ENCODE results near the gene RGS8.

- no peak for TF ChIP-seq CTCF (conservative IDR thresholded peaks at IDR 0.05)
- TF ChIP-seq ZFX (IDR thresholded peaks at IDR 0.05): no peak
Measured at GRCh38 chr1:182686446-182686845, 2.1 kb upstream of the RGS8 start.
